ENCODE data around the gene MCRIP1.

GRCh38 chr17:81854974-81855774 lies 22.1 kb upstream of the MCRIP1 start:
- TF ChIP-seq POLR2AphosphoS5 (IDR thresholded peaks at IDR 0.05) (no peak), CTCF (IDR thresholded peaks at IDR 0.05) (peak in 2 of 4 experiments; percentile 15 to 37), POLR2A (IDR thresholded peaks at IDR 0.05) (no peak)
